GM18520 (cell line): ENCODE data around the gene SULT1A1.

Source experiments
- ATAC-seq: cut with Tn5 transposase; IDR thresholded peaks from one replicate; pipeline ENCODE4 v1.9.1; 2021; ENCODE audit not compliant: unreplicated experiment

The SULT1A1 gene

DNA sequence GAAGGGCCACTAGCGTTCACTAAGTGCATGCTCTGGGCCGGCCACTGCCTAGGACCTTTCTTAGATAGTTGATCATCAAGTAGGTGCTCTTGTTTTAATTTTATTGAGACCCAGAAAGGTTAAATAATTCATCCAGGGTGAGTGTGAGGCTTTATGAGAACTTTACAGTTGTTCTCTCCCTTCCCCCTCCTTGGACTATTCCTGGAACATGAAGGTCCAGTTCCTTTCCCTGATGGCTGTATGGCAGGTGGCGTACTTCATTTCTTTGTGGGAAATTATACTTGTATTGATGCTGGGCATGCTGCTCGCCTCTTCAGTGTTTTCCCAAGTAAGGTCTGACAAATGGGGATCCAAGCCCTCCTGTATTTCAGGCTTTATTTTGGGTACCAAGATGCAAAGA, 47.6 kb downstream of the SULT1A1 start:
- ATAC-seq = no peak

DNA sequence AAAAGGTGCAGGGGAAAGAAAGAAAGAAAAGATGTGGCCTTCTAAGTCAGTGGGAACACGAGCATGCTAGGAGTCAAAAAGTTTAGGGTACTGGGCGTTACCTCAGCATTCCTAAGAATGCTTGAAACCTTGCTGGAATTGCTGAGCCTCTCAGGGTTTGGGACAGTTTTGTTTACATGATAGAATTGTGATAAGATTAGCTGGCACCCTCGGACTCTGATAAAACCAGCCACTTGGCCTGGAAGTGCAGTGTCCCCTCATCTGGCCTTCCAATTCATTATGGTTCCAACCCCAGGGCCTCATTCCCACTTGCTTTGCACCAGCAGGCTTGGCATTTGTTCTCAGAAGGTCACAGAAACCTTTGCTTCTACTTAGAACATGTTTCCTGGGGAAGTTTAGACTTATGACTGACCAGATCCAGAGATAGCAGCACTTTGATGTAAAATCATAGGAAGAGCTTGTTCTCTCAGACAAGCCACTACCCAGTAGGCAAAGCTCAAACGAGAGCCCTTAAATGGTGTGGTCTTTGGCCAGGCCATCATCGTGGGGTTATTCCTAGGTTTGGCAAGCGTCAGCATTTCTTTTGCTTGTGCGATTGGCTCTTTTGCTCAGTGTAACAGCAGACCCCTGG, 48.2 kb downstream of the SULT1A1 start:
- ATAC-seq = no peak

DNA sequence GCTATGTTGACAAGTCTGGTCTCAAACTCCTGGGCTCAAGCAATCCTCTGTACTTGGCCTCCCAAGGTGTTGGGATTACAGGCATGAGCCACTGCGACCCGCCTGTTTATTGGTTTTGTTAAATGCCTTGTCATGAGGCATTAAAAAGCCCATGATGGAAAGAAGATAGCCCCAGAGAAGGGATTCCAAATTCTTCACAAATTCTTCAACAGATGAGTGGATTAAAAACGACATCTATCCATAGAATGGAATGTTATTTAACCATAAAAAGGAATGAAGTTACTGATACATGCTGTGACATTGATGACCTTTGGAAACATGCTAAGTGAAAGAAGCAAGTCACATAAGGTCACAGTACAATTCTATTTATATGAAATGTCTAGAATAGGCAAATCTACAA, 51.4 kb downstream of the SULT1A1 start:
- no peak for ATAC-seq

DNA sequence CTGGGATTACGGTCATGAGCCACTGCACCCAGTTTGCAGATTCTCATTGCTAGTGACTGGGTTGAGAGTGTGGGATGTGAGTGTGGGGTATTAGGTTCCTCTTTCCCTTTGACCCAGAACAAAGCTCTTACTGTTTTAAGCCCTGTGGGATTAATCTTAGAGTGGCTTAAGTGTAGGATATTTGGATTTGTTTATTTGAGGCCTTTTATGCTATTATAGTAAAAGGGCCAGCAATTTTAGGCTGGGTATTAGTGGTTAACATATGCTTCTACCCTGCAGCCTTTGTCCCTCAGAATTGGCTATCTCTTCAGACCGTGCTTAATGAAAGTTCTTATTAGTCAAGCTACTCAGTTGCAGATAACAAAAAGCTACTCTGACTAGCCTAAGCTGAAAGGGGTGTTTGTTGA, 52.9 kb downstream of the SULT1A1 start:
- ATAC-seq = no peak

DNA sequence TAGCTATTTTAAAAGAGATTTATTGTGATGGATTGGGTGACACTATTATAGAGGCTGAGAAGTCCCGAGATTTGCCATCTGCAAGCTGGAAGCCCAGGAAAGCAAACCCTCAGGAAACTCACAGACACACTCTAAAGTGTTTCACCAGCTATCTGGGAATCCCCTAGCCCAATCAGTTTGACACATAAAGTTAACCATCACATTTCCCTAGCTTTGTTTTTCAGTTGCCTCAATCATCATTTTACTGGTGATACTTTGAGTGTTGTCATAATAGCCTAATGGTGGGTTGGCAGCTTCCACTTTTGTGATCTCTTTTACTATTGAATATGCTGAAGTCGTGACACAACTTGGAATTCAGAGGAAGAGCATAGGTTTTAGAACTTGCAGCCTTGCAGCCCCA, 54.3 kb downstream of the SULT1A1 start:
- no peak for ATAC-seq
